ENCODE measurements around the gene NRCAM.

Gene NRCAM

DNA sequence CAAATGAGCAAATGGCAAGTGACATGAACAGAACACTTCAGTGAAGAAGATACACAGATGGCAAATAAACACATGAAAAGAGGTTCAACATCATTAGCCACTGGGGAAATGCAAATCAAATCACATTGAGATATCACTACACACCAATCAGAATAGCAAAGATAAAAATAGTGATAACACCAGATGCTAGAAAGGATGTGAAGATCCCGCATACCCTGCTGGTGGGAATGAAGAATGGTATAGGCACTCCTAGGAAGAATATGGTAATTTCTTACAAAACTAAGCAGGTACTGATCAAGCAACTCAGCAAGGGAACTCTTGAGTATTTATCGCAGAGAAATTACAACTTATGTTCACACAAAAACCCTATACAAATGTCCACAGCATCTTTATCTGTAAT, 337.3 kb downstream of the NRCAM start:
- no peaks in the 10 kb centered on the region for H3K9me3 Mint-ChIP-seq
- no peak overlapping the region for H3K27ac Mint-ChIP-seq
- no peaks in the 10 kb centered on the region for H3K4me1 Mint-ChIP-seq (ENCODE audit: low read depth)

DNA sequence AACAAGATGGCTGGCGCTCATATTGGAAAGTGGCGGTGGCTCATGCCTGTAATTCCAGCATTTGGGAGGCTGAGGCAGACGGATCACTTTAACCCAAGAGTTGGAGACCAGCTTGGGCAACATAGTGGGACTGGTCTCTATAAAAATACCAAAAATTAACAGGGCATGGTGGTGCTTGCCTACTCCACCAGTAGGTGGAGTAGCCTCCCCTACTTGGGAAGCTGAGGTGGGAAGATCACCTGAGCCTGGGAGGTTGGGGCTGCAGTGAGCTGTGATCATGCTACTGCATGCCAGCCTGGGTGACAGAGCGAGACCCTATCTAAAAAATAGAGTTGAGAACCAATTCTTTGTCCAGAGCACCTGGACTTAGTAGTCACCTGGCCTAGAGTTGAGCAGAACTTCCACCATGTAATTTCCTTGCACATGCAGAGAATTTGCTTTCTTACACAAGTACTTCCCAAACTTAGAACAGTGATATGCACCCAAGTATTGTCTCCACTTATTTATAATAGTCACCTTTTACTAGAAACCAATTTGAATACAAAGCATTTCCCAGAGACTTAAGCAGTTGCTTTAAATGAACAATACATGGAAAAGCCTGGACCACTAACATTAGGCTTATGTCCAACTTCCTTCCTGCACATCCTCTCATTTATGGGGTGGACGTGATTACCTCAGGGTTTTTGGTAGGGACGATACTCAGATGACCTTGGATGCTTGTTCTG, 342.0 kb downstream of the NRCAM start:
- Mint-ChIP-seq H3K27ac (no peak overlapping the region), H3K4me3 (no peak overlapping the region), H3K9me3 (no peaks in the 10 kb centered on the region), H3K4me1 (ENCODE audit: low read depth) (no peaks in the 10 kb centered on the region), H3K27me3 (no peaks in the 10 kb centered on the region), H3K36me3 (ENCODE audit: low read depth) (no peaks in the 10 kb centered on the region)

More for the DNA sequence above, 337.3 kb downstream of the NRCAM start:
- Mint-ChIP-seq H3K27me3 (no peaks in the 10 kb centered on the region), H3K4me3 (no peak overlapping the region), H3K36me3 (ENCODE audit: low read depth) (no peaks in the 10 kb centered on the region)

DNA sequence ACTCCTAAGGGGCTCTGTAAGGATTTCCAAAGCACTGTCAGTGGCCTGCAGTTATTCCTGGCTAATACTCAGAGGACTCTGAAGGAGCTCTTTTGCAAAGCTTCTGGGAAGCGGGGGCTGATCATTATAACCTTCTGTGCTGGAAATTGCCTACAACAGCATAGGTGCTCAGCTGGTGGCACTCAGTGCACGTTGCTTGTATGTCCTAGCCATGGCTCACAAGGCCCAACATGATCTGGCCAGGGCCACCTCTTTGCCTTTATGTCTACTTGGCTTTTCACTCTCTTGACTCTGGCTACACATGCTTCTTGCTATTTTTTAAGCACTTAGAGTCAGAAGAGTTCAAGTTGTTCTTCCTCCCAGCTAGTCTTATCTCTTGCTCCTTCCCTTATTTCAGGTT, 343.6 kb downstream of the NRCAM start:
- Mint-ChIP-seq H3K36me3 (ENCODE audit: low read depth) (no peaks in the 10 kb centered on the region), H3K27ac (no peak overlapping the region), H3K27me3 (no peaks in the 10 kb centered on the region), H3K4me1 (ENCODE audit: low read depth) (no peaks in the 10 kb centered on the region), H3K4me3 (no peak overlapping the region), H3K9me3 (no peaks in the 10 kb centered on the region)

DNA sequence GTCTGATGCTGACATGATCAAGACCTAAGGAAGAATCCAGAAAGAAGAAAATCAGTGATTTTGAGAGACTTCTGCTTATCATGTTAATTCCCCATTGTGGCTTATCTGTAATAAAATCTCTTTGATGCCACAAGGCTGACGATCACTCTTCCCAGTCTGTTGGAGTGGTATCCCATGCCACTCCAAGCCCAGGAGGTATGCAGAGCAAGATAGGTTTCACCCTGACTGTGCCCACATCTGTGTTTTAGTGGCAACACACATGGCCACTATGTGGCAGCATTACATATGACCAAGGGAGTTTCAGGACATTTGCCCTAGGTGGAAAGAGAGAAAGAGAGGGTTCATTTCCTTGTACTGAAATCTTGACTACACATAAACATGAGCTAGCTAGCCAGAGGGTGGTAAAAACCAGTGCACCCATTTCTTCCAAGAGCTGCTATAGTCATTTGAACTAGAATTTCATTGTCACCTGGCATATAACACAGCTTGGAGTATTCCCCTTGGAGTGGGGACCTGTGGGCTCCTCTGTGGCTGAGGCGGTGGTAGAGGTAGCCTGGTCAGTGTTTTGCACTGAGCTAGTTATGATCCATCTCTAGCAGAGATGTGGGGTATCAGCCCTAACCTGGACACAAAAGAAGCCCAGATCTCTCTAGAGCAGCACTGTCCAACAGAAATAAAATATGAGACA, 346.9 kb downstream of the NRCAM start:
- no peaks in the 10 kb centered on the region for H3K27me3 Mint-ChIP-seq
- H3K4me1 Mint-ChIP-seq (ENCODE audit: low read depth) = no peaks in the 10 kb centered on the region
- no peak overlapping the region for H3K4me3 Mint-ChIP-seq
- H3K36me3 Mint-ChIP-seq (ENCODE audit: low read depth) = no peaks in the 10 kb centered on the region
- H3K9me3 Mint-ChIP-seq = no peaks in the 10 kb centered on the region
- H3K27ac Mint-ChIP-seq = no peak overlapping the region

GRCh38 chr7:108108131-108108530, 348.1 kb downstream of the NRCAM start:
- Mint-ChIP-seq H3K36me3 (ENCODE audit: low read depth) (no peaks in the 10 kb centered on the region), H3K4me3 (no peak overlapping the region), H3K27me3 (no peaks in the 10 kb centered on the region), H3K9me3 (no peaks in the 10 kb centered on the region), H3K4me1 (ENCODE audit: low read depth) (no peaks in the 10 kb centered on the region), H3K27ac (no peak overlapping the region)

- Mint-ChIP-seq H3K27ac (no peak overlapping the region), H3K27me3 (peaks cover 10% of the 10 kb centered on the region), H3K4me1 (ENCODE audit: low read depth) (no peaks in the 10 kb centered on the region), H3K36me3 (ENCODE audit: low read depth) (no peaks in the 10 kb centered on the region), H3K9me3 (no peaks in the 10 kb centered on the region), H3K4me3 (no peak overlapping the region)
Observed at GRCh38 chr7:108104324-108104723, 351.9 kb downstream of the NRCAM start.

DNA sequence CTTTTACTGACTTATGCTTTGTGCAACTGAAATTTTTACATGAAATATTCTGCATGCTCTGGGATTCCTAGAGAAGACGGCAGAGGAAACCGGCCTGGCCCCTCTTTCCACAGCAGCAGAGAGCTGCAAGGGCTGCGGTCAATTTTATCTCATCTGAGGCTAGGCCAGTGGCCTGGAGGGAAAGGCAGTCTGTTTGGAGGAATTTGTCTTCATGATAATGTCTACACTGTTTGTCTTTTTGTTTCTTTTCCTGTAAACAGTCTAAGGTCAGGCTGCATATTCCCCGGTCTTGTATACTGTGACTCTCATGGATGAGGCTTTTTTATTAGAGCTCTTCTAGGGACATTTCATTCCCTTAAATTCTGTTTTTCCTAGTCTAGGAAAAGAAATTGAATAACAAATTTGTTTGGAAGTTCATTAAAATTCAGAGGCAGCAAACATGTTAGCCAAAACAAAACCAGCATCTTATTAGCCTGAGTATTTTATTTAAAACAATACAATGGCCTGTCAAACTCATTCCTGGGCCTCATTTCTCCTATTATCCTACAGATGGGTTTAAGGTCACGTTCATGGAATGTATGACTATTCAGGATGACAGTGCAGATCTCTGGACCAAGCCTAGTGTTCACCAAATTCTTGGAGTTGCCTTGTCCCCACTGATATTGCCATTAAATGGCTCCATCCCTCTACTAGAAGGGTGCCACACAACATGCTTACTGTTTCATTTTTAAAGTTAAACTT, 352.5 kb downstream of the NRCAM start:
- no peak overlapping the region for H3K27ac Mint-ChIP-seq
- H3K4me3 Mint-ChIP-seq = no peak overlapping the region
- peaks cover 13% of the 10 kb centered on the region for H3K27me3 Mint-ChIP-seq
- no peaks in the 10 kb centered on the region for H3K36me3 Mint-ChIP-seq (ENCODE audit: low read depth)
- H3K4me1 Mint-ChIP-seq (ENCODE audit: low read depth) = no peaks in the 10 kb centered on the region
- H3K9me3 Mint-ChIP-seq = no peaks in the 10 kb centered on the region

DNA sequence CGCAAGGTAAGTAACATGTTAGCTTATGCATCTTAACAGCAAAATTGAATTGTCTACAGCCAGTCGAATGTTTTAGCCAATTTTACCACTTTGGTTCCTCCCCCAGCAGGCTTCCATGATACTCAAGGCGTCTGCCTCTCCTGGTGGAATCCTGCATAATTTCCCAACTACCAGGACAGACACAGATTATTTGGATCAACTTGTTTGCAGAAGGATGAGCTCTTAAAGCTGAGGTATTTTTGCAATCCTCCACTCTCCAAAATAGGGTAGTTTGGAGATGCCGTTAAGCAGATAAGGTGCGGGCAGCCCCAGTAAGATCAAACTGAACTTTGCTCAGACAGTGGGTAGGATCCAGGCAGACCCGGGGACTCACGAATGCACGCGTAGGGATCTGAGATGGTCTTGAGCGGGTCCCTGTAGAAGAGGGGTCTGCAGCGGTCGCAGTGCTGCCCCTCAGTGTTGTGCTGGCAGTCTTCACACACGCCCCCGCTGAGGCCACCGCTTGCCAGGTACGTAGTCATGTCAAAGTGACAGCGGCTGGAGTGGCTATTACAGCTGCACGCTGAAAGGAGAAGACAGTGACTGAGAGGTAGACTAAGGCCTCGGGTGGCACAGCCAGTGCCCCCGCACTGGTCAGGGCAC, 353.4 kb downstream of the NRCAM start:
- Mint-ChIP-seq H3K27me3 (peaks cover 16% of the 10 kb centered on the region), H3K9me3 (no peaks in the 10 kb centered on the region), H3K4me1 (ENCODE audit: low read depth) (no peaks in the 10 kb centered on the region), H3K27ac (no peak overlapping the region), H3K4me3 (no peak overlapping the region), H3K36me3 (ENCODE audit: low read depth) (no peaks in the 10 kb centered on the region)

DNA sequence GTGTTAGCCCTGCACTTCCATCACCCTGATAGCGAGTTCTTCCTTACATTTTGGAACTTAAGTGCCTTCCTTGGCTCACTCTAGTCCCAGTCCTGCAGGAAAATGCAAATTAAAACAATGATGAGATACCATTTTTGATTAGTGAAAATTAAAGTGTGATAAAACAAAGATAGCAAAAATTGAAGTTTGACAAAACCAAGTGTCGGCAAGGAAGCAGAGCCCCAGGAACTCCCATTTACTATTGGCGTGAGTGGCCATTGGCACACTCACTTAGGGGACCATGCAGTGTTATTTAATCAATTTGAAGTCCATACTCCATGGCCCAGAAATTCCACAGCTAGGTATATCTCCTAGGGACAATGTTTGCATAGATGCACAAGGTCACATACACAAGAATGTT, 354.5 kb downstream of the NRCAM start:
- Mint-ChIP-seq H3K4me3 (no peak overlapping the region), H3K4me1 (ENCODE audit: low read depth) (no peaks in the 10 kb centered on the region), H3K27ac (no peak overlapping the region), H3K36me3 (ENCODE audit: low read depth) (no peaks in the 10 kb centered on the region), H3K9me3 (no peaks in the 10 kb centered on the region), H3K27me3 (peaks cover 16% of the 10 kb centered on the region)

- Mint-ChIP-seq H3K27ac (no peak overlapping the region), H3K9me3 (no peaks in the 10 kb centered on the region), H3K27me3 (peaks cover 16% of the 10 kb centered on the region), H3K4me3 (no peak overlapping the region), H3K4me1 (ENCODE audit: low read depth) (no peaks in the 10 kb centered on the region), H3K36me3 (ENCODE audit: low read depth) (no peaks in the 10 kb centered on the region)
Observed at GRCh38 chr7:108099713-108100112, 356.5 kb downstream of the NRCAM start.

GRCh38 chr7:108097703-108098102, 358.5 kb downstream of the NRCAM start:
- H3K4me1 Mint-ChIP-seq (ENCODE audit: low read depth) = no peaks in the 10 kb centered on the region
- no peaks in the 10 kb centered on the region for H3K36me3 Mint-ChIP-seq (ENCODE audit: low read depth)
- H3K4me3 Mint-ChIP-seq = no peak overlapping the region
- H3K27ac Mint-ChIP-seq = no peak overlapping the region
- H3K27me3 Mint-ChIP-seq = peaks cover 15% of the 10 kb centered on the region
- no peaks in the 10 kb centered on the region for H3K9me3 Mint-ChIP-seq

All from stimulated activated naive CD8-positive, alpha-beta T cell treated with anti-CD3 and anti-CD28 coated beads, Interleukin-15, Interleukin-2, amounts not matched to agents 100 ng/mL and 50 ng/mL, for 24 hours (primary cell).